ENCODE measurements around the gene ZNF536. TPM values are rescaled to one million over a fixed set of nuclear protein-coding genes. Genes with fewer than 3 reads are reported as not detected.

The ZNF536 gene
- total and polyA plus RNA-seq, 3 donors from 2014 or later = 6.6 to 57.6 (median 35.1) TPM

- Histone ChIP-seq H3K36me3 (ENCODE audit: low read depth, missing control alignments) (no peaks in the 10 kb centered on the region), H3K4me1 (no peaks in the 10 kb centered on the region), H3K9me3 (no peaks in the 10 kb centered on the region), H3K27me3 (no peaks in the 10 kb centered on the region), H3K4me3 (no peak overlapping the region), H3K27ac (no peak overlapping the region)
- 95% methylated on average over 11 of the region's 11 CpGs for WGBS, 2 donors
- no peak for TF ChIP-seq POLR2A (IDR thresholded peaks at IDR 0.05)
- no peak for TF ChIP-seq CTCF (IDR thresholded peaks at IDR 0.05)
- DNase-seq = no peak
- intact Hi-C loops (cut with DNase I; ENCODE audit: low total_unique reads) = no loop called here
Observed at GRCh38 chr19:30363073-30363472, 9.1 kb upstream of the ZNF536 start.

- TF ChIP-seq POLR2A (IDR thresholded peaks at IDR 0.05) (no peak), CTCF (IDR thresholded peaks at IDR 0.05) (no peak)
- no peaks in the 10 kb centered on the region for H3K27me3 ChIP-seq
- no peaks in the 10 kb centered on the region for H3K9me3 ChIP-seq
- no peak overlapping the region for H3K4me3 ChIP-seq
- DNase-seq = no peak
- intact Hi-C loops (cut with DNase I; ENCODE audit: low total_unique reads) = no loop called here
- no peak overlapping the region for H3K27ac ChIP-seq
- no peaks in the 10 kb centered on the region for H3K4me1 ChIP-seq
- 77% methylated on average over 10 of the region's 10 CpGs for WGBS, 2 donors
- H3K36me3 ChIP-seq (ENCODE audit: low read depth, missing control alignments) = no peaks in the 10 kb centered on the region
Observed at GRCh38 chr19:30364866-30365800, 7.1 kb upstream of the ZNF536 start.

- 0% methylated on average over 1 of the region's 1 CpG for WGBS, 2 donors
- no peak for DNase-seq
- Histone ChIP-seq H3K4me1 (no peaks in the 10 kb centered on the region), H3K9me3 (no peaks in the 10 kb centered on the region), H3K36me3 (ENCODE audit: low read depth, missing control alignments) (no peaks in the 10 kb centered on the region), H3K27ac (no peak overlapping the region), H3K4me3 (no peak overlapping the region), H3K27me3 (no peaks in the 10 kb centered on the region)
- TF ChIP-seq CTCF (IDR thresholded peaks at IDR 0.05) = no peak
- TF ChIP-seq POLR2A (IDR thresholded peaks at IDR 0.05) = no peak
- intact Hi-C loops (cut with DNase I; ENCODE audit: low total_unique reads) = no loop called here
Observed at GRCh38 chr19:30366282-30366681, 5.9 kb upstream of the ZNF536 start.

DNA sequence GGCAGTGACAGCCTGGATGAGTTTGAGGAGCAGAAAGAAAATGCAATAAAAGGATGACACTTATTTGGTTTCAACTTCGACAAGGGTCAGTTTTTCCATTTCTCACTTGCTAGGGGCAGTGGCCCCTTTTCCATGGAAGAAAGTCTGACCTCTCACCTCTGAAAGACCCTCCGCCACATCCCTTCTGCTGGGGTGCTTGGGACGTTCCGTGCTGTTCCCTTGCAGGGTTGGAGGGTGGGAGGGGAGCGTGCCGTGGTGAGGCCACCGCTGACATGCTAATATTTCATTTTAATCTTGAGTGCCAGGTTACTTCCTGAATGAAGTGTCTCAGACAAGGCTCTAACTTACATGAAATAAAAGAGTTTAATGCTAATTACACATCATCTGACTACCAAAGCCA is 5.2 kb upstream of the ZNF536 start:
- no peak overlapping the region for H3K27ac ChIP-seq
- no peaks in the 10 kb centered on the region for H3K4me1 ChIP-seq
- H3K36me3 ChIP-seq (ENCODE audit: low read depth, missing control alignments) = no peaks in the 10 kb centered on the region
- H3K4me3 ChIP-seq = no peak overlapping the region
- no peak for DNase-seq
- TF ChIP-seq POLR2A (IDR thresholded peaks at IDR 0.05) = no peak
- no peak for TF ChIP-seq CTCF (IDR thresholded peaks at IDR 0.05)
- intact Hi-C loops (cut with DNase I; ENCODE audit: low total_unique reads) = no loop called here
- H3K27me3 ChIP-seq = no peaks in the 10 kb centered on the region
- 63 to 65% methylated on average over 7 of the region's 7 CpGs for WGBS, 2 donors
- no peaks in the 10 kb centered on the region for H3K9me3 ChIP-seq

- intact Hi-C loops (cut with DNase I; ENCODE audit: low total_unique reads) = no loop called here
- no peak for DNase-seq
- no peaks in the 10 kb centered on the region for H3K4me1 ChIP-seq
- no peak overlapping the region for H3K27ac ChIP-seq
- H3K9me3 ChIP-seq = no peaks in the 10 kb centered on the region
- no peaks in the 10 kb centered on the region for H3K27me3 ChIP-seq
- 85 to 95% methylated on average over 9 of the region's 9 CpGs for whole genome bisulfite sequencing, 2 donors
- TF ChIP-seq CTCF (IDR thresholded peaks at IDR 0.05) (no peak), POLR2A (IDR thresholded peaks at IDR 0.05) (no peak)
- H3K36me3 ChIP-seq (ENCODE audit: low read depth, missing control alignments) = no peaks in the 10 kb centered on the region
- no peak overlapping the region for H3K4me3 ChIP-seq
Observed at GRCh38 chr19:30367421-30367820, 4.8 kb upstream of the ZNF536 start.
